ENCODE data around the gene ISL2.

Gene ISL2

DNA sequence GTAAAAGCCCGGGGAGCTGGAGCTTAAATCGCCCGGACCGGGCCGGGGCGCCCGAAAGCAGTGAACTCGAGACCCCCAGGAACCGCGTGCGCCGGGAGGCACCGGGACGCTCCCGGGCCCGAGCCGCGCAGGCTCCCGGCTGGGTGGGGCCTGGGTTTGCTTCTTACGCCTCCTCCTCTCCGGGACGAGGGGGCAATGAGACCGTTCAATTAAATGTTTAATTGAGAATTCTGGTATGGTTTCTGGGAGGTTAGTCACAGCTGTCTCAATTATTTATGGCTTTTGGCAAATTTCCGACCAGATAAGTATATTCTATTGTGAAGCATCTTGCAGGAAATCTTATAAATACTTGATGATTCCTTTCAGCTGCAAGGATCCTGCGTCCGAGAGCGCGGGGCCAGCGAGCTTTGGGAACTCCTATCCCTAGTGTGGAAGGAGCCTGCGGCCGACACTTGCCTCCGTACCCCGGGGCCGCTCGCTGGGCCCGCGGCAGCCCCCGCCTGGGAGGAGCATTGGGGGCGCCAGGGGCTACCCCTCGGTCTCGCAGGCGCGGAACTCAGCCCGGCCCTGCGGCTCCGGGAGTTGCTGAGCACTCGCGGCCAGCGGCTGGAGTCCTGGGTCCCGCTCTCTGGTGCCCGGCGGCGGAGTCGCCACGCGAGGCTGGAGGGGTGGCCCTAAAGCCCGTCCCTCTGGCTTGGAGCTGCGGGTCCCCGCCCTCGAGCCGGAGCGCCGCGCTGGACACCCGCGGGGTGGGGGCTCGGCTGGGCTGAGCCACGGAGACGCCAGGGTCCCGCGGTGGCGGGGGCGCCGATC, 10.3 kb downstream of the ISL2 start:
- peak in 1 of 2 donors; percentile 30 for DNase-seq (ENCODE audit: low read depth in 2 of 2)
- peak overlapping the region; percentile 21 to 40 for H3K4me3 ChIP-seq (replicated peaks in 1 of 2; ENCODE audit: low read depth in 2 of 2, low read length in 2 of 2)
- TF ChIP-seq, protein P1, sequence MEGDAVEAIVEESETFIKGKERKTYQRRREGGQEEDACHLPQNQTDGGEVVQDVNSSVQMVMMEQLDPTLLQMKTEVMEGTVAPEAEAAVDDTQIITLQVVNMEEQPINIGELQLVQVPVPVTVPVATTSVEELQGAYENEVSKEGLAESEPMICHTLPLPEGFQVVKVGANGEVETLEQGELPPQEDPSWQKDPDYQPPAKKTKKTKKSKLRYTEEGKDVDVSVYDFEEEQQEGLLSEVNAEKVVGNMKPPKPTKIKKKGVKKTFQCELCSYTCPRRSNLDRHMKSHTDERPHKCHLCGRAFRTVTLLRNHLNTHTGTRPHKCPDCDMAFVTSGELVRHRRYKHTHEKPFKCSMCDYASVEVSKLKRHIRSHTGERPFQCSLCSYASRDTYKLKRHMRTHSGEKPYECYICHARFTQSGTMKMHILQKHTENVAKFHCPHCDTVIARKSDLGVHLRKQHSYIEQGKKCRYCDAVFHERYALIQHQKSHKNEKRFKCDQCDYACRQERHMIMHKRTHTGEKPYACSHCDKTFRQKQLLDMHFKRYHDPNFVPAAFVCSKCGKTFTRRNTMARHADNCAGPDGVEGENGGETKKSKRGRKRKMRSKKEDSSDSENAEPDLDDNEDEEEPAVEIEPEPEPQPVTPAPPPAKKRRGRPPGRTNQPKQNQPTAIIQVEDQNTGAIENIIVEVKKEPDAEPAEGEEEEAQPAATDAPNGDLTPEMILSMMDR (IDR thresholded peaks at IDR 0.05; ENCODE audit: low read depth, low read length): no peak

DNA sequence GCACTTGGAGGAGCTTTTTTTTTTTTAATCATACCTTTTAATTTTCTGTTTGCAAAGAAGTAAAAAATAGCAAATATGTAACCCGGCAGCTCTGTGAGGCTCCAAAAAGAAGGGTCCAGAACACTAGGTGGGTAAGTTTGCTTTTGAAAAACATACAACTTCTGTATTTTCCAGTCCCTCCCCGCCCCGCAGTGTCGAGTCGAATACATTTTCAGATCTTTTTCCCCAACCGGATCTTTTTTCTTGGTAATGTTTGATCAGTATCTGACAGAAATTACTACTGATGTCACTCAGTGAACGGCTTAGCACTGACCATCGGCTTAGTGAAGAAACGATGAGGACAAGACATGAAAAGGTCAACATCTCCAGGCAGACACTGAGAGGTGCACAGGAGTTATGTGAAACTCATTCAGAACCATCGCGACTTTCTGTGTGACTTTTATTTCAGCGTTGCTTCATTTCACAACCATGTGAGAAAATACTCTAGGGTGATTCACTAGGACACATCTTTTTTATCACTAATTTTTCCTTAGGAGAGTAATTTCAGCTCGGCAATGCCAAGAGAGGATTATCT, 11.0 kb downstream of the ISL2 start:
- no peak overlapping the region for H3K4me3 ChIP-seq (replicated peaks in 1 of 2; ENCODE audit: low read depth in 2 of 2, low read length in 2 of 2)
- DNase-seq (ENCODE audit: low read depth in 2 of 2): no peak
- TF ChIP-seq, protein P1 (IDR thresholded peaks at IDR 0.05; ENCODE audit: low read depth, low read length): no peak

DNA sequence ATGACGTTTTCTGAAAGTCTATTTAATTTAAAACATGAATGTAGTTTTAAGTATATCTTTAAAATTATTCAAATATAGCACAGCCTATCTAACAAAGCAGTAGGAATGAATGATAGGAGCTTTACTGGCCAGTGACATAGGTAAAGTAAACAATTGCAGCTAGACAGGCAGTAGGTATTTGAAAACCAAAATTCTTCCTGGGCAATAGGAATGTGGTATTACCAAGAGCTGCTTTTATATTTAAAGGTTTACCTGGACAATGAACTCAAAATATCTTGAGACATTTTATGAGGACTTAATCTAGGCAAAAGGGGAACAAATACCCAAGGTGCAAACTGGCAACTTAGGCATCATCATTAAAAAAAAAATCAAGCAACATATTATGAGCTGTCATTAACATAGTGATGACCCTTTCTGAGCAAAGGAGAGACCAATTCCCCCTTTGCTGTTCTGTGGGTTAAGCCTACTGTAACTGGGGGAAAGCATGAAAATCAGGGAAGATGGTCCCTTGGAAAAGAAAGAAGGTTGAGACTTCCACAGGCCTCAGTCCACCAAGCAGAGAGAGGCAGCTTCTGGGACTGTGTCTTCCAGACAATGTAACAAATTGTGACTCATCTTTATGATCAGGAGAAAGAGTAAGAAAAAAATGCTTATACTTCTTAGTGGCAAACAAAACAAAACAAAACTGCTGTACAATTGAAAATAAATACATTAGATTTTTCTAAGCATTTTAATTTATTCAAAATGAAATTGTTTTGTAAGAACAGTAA, 12.9 kb downstream of the ISL2 start:
- TF ChIP-seq, protein P1 (IDR thresholded peaks at IDR 0.05; ENCODE audit: low read depth, low read length): no peak
- DNase-seq (ENCODE audit: low read depth in 2 of 2): peak in 1 of 2 donors; percentile 42

DNA sequence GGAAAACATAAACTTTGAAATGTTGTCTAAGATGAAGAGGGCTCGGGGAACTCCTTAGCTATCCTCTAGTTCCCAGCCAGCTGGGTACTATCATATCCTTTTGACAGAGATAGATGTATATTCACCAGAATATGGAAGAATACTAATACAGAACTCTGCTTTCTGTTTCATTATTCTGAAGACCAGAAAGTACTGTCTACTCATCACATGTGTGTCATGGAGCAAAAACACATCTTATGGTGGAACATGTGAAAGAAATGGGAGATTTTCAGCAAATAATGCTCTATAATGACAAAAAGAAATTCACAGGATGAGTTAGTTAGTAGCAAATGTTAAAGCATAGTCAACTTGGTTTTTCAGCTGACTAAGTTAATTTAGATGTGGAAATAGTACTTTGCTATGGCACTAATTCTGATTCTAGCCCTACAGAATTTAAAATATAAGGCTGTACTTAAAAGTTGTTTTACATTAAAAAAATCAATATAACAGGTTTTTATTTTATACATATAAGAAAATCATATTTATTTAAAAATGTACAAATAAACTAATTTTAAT, 16.5 kb downstream of the ISL2 start:
- no peak for DNase-seq (ENCODE audit: low read depth in 2 of 2)
- TF ChIP-seq, protein P1 (IDR thresholded peaks at IDR 0.05; ENCODE audit: low read depth, low read length): no peak
- H3K4me3 ChIP-seq (replicated peaks in 1 of 2; ENCODE audit: low read depth in 2 of 2, low read length in 2 of 2): no peak overlapping the region

More for the DNA sequence above, 12.9 kb downstream of the ISL2 start:
- H3K4me3 ChIP-seq (replicated peaks in 1 of 2; ENCODE audit: low read depth in 2 of 2, low read length in 2 of 2): no peak overlapping the region

DNA sequence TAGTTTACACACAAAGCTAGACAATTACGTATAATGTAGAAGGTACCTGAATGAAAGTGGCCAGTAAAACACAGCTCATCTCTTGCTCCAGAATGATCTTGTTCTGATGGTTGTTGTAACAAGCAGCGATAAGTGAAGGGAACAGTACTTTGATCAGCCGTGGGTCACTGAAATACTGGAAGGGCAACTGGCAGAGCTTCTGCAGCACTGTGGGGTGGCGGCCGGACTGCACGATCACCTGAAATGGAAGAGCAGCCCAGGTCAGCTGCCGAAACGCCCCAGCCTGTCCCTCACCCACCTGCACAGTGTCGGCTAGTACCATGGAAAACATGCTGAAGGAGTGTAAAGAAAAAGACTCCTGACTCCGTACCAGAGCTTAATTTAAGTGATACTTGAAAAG, 17.3 kb downstream of the ISL2 start:
- no peak overlapping the region for H3K4me3 ChIP-seq (replicated peaks in 1 of 2; ENCODE audit: low read depth in 2 of 2, low read length in 2 of 2)
- DNase-seq (ENCODE audit: low read depth in 2 of 2): no peak
- TF ChIP-seq, protein P1 (IDR thresholded peaks at IDR 0.05; ENCODE audit: low read depth, low read length): no peak

DNA sequence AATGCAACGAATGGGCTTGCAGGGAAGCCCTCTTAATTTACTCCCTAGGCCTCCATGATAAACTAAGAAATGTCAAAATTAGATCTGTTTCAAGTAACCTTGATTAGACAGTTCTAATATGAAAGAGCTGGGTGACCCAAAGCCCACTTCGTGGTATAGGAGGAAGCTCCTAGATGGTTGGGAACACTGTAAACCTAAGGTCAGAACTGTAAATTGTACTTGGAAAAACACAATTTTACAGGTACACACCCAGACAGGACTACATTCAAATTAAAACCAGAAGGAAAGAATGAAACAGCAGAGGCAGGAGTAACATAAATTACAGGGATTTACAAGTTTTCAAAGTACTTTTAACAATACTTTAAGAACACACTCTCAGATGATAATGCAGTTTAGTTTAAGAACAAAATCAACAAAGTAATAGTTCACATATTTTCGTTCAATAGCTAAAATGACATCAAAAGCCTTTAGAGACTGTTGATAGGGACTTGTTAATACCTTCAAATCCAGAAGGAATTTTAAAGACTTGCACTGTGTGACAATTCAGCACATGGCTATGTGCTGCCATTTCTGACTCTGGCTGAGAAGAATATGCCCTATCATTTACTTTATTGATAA, 18.4 kb downstream of the ISL2 start:
- TF ChIP-seq, protein P1 (IDR thresholded peaks at IDR 0.05; ENCODE audit: low read depth, low read length): no peak
- no peak overlapping the region for H3K4me3 ChIP-seq (replicated peaks in 1 of 2; ENCODE audit: low read depth in 2 of 2, low read length in 2 of 2)
- DNase-seq (ENCODE audit: low read depth in 2 of 2): no peak

All from cardiac fibroblast (primary cell).